Fibroblast of skin of scalp (primary cell): ENCODE data around the gene LCNL1.
"Not testable (repeated sequence)": the region's sequence is repeated elsewhere in the genome, so short reads cannot be mapped to it uniquely, and the experiment has no call there.

Source experiments
- DNase-seq: peaks from one replicate; pipeline ENCODE4 v3.0.0-alpha.2; 2013

The LCNL1 gene

DNA sequence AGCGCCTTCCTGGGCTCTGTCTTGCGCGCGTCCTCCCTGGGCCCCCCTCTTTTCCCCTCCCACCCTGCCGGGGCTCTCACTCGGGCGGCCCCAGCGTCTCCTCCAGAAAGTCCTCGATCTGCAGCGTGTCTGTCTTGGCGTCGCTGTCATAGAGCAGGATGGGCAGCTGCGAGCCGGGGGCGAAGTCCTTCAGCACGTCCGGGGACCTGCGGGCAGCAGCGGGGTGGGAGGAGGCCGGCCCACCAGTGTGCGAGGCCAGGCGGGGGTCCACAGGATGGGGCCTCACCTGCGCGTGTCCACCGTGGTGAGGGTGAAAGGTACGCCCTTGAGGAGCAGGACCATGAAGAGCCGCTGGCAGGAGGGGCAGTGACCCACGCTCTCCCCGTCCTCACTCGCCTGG is 12.6 kb downstream of the LCNL1 start:
- no peak for DNase-seq

DNA sequence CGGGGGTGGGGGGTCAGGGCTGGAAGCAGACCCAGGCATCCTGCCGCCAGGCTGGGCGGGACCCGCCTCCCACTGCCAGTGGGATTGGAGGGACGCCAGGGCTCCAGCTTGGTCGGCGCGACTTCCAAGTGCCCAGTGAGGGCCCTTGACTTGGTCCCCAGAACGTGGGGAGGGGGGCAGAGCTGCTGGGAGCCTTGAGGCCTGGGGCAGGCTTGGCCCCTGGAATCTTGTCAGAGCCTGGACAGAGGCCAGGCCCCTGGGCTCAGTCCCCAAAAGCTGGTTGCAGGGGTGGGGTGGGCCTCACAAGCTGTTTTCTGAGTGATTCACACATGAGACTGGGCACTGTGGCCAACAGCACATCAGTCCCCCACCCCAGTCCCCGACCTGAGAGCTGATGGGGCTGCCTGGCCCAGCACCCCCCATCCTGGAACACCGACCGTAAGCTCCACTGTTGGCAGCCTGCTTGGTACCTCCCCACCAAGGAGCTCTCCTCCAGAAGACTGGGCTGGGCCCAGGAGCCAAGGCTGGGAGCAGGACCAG is 13.0 kb downstream of the LCNL1 start:
- peak; percentile 55 for DNase-seq

DNA sequence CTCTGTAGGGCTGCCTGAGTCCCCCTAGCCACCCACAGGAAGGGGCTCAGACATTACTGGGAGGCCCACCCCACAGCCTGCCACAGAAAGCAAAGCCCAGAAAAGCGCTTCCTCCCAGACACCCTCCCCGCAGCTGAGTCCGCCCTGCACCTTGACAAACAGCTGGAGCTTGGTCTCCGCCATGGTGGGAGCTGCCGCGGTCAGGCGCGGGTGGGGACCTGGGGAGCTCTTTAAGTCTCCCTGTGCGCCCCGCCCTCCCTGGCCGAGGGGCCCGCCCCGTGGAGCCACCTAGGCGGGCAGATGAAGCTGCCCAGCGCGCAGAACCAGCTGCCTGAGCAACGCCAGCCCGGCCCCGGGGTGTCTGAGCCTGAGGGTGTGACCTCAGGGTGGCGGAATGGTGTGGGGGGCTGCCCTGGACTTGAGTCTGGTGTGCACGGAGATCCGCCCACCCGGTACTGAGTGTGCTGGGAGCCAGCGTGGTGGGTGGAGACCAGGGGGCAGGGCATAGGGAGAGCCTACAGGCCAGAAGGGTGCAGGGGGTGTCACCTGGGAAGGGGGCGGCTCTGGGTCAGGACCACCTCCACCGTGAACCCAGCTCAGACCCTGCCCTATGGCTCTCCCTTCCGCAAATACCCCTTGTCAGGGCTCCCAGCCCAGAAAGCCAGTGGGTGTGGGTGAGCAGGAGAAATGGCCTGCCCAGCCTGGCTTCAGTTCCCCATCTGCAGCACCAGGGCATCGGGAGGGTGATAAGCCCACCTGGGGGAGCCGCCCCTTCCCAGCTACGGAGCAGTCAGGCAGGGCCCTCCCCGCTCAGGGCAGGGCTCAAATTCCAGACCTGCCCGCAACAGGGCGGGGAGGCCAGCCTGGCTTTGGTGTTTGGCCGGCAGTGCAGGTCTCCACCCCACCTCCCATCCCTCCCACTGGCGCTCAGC is 13.8 kb downstream of the LCNL1 start, which contains the start of gene CLIC3:
Gene CLIC3, minus strand, starts transcription at position 208 of the 932 bp plus-strand sequence. Its CDS starts 25 bp downstream, at position 183.
- DNase-seq, result peak; percentile 15

DNA sequence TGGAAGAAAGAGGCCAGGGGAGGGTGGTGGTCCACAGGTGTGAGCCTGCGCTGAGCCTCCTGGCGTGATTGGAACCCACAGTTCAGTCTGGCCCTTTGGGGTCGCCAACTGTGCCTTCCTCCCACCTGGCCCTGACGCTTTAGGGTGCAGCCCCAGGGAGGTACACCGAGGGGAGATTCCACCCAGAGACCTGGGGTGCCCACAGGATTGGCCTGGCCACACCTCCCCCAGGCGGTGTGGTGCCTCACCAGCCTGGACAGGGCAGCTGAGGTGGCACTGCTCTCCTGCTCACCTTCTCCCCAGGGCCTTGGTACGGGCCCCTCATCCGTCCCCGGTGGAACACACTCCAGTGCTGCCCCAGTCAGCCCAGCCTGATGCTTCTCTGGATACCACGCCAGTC is 14.6 kb downstream of the LCNL1 start:
- DNase-seq, result no peak

DNA sequence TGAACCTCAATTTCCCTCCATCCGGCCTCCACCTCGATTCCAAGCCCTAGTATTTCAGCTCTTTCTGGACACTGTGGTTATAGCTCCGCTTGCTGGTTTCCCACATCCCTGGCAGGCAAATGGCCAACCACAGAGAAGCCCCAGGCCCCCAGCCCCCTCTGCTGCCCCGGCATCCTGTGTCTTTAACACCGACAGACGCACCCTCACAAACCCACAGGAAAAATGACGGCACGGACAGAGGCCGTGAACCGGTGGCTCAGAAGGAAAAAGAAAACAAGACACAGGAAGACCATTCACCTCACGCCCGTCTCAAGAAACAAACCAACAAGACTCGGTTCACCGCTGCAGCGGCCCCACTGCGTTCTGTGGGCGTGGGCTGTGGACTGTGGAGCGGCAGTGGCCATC is 15.0 kb downstream of the LCNL1 start:
- no peak for DNase-seq

DNA sequence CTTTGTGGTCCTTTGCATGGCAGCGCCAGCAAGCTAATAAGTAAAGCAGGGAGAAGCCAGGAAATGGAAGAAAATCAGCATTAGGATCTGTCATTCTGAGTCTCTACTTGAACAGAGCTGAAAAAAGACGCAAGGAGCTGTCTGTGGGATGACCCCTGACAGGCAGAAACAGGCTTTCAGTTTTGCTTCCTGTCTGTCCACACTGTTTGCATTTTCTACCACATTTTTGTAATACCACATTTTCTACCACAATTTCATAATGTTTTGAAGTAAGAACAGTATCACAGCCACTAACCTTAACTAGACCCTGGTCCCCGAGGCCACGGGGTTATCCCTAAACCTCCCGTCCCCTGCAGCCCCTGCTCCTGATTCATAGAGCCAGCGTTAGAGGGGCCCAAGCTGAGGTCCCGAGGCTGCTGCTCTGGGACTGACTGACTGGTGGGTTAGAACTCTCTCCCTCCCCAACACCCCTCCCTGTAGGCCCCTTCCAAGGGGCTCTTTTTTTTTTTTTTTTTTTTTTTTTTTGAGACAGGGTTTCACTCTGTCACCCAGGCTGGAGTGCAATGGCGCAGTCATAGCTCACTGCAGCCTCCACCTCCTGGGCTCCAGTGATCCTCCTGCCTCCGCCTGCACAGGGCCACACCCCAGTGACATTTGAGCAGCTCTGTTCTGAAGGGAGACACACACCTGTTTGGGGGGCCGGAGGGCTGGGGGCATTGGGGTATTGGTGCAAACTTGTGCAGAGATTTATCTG is 17.6 kb downstream of the LCNL1 start:
- peak; percentile 64 for DNase-seq

DNA sequence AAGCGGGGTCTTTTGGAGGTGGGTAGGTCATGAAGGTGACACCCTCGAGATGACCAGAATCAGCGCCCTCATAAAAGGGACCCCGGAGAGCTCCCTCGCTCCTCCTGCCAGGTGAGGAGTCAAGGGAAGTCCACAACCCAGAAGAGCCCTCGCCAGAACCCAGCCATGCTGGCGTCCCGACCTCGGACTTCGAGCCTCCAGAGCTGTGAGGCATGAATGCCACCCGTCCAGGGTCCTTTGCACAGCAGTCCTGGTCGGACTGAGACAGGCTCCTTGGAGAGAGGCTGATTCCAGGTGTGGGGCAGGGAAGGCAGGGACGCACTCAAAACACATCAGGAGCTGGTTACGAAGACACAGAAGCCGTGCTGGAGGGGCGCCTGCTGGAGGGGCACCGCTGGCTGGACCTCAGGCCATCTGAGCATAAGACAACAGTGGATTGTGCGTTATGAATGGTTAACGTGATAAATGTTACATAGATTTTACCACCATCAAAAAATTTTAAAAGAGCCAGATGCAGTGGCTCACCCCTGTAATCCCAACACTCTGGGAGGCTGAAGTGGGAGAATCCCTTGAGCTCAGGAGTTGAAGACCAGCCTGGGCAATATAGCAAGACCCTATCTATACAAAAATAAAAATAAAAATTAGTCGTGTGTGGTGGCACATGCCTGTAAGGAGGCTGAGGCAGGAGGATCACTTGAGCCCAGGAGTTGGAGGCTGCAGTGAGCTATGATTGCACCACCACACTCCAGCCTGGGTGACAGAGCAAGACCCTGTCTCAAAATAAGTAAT is 19.3 kb downstream of the LCNL1 start:
- DNase-seq, result no peak

DNA sequence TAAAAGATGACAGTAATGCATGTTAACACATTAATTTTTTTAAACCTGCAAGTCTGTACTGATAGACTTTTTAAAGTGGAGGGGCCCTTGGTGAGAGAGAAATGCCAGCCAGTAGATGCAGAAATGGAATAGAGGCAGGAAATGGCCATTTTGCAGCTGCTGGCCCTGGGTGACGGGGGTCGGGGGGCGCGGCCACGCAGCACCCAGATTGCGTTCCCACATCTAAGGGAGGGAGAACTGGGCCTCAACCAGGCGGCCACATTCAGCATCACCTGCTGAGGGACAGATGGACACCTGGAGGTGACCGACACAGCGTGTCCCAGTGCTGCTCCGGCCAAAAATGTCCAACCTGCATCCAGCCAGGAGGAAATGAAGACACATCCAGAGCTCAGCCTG is 19.9 kb downstream of the LCNL1 start:
- DNase-seq, result no peak

DNA sequence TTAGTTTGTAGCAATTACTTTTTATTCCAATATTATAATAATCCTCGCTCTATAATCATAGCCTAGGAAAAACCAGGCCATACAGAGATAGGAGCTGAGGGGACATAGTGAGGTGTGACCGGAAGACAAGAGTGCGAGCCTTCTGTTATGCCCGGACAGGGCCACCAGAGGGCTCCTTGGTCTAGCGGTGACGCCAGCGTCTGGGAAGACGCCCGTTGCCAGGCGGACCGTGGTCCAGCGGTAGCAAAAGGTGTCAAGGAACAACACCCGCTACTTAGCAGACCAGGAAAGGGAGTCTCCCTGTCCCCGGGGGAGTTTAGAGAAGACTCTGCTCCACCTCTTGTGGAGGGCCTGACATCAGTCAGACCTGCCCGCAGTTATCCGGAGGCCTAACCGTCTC is 21.5 kb downstream of the LCNL1 start:
- not testable (repeated sequence) for DNase-seq

DNA sequence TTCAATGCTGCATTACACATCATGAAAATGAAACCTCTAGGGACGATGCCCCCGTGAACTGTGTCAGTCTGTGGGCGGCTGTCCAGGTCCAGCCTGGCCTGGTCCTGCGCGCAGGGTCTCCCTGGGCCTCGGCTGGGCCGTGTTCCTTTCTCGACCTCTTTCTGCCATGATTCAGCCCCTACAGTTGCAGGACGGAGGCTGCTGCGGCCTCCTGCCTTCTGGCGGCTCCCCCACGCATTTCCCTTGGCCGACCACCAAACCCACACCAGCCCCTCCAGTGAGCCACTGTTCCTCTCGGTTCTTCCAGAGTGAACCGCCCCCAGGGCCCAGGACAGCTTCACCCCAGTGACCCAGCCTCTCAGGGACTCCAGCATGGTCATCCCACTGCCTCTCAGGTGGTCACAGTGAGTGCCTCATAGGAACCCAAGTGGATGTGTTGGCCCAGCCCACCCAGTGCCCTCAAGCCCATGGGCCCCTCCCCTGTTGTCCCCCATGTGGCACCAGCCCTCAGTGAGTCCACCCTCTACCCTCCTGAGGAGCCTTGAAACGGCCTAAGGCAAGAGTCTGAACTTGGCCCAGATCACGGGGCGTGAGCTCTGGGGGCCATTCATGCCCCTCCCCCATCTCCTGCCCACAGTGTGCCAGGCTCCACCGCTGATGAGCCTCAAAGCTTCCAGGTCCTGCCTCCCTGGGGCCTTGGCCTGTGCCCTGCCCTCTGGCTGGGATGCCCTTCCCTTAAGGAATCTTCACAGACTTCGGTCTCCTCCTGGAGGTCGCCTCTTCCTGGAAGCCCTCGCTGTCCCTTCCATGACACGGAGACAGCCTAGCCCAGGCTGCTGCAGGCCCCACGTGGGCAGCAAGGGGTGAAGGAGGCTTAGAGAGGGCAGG is 23.6 kb downstream of the LCNL1 start:
- DNase-seq, result no peak

DNA sequence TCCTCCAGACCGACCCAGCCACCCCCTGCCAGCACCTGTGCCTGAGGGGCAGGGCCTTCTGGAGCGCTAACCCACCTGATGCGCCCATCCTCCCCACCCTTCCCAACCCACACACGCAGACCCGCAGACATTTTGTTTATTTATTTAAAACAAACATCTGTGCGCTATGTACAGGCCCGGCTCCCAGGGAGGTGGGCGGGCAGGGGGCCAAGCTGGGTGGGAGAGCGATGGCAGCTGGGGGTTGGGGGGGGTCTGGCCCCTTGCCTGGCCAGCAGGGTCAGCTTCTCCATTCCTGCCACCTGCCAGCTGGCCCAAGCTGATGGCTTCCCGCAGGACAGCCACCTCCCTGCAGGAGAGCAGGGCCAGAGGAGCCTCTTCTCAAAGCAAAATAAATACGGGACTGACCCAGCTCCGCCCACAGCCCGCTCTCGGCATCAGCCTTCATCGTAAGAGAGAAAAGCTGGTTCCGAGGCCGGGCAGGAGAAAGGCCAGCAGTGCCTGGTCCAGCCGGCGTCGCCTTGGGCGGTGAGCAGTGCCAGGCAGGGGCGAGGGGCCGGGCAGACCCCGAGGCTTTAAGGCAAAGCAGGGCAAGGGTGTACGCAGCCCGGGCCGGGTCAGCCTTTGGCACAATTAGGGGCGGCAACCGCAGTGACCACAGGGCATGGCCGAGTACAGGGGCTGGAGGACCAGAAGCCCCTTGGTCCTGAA is 24.5 kb downstream of the LCNL1 start:
- no peak for DNase-seq

DNA sequence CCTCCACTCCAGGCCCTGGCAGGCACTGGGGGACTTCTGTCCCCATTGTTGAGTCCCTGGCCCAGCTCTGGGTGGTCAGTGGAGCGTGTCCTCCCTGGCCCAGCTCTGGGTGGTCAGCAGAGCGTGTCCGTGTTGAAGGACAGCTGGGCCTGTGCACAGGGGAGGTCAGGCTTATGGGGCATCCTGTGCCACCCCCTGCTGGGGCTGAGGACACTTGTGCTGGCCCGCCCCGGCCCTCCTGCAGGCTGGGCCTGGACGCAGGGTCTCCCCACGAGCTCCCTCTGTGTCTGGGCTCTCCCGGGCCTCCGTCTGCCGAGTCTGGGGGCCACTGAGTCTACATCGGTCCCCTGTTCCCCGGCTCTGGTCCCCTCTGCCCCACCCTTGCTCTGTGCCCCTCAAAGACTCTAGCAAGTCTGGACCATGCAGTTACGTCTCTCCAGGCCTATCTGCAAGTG is 25.1 kb downstream of the LCNL1 start:
- DNase-seq, result no peak

DNA sequence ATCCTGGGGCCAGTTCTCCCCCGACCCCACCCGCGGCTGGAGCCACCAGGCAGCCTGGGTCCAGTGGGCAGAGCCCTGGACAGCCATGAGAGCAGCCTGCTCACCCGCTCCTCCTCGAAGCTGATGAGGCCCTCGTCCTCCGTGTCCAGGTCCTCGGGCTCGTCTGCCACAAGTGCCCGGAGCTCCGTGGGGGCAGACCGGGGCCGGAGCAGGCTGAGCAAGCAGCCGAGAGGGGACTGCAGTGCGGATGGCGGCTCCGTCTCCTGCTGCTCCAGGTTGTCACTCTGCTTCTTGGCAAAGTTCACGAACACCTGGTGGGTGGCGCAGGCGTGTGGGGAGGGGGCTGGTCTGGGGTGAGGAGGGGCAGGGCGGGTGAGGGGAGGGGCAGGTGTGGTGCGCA is 25.5 kb downstream of the LCNL1 start:
- no peak for DNase-seq

DNA sequence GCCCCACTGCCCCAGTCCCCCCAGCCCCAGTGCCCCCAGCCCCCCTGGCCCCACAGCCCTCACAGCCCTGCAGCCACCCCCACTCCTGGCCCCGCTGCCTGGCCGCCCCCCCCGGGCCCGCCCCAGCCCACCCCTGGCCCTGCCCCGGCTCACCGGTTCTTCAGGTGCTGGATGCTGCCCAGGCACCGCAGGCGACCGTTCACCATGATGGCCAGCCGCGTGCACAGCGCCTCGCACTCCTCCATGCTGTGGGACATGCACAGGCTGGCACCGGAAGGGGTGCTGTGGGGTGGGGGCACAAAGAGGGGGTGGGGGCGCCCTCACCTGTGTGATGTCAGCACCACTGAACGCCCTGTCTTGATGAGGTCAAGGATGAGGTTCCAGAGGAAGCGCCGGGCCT is 26.4 kb downstream of the LCNL1 start:
- DNase-seq, result no peak

DNA sequence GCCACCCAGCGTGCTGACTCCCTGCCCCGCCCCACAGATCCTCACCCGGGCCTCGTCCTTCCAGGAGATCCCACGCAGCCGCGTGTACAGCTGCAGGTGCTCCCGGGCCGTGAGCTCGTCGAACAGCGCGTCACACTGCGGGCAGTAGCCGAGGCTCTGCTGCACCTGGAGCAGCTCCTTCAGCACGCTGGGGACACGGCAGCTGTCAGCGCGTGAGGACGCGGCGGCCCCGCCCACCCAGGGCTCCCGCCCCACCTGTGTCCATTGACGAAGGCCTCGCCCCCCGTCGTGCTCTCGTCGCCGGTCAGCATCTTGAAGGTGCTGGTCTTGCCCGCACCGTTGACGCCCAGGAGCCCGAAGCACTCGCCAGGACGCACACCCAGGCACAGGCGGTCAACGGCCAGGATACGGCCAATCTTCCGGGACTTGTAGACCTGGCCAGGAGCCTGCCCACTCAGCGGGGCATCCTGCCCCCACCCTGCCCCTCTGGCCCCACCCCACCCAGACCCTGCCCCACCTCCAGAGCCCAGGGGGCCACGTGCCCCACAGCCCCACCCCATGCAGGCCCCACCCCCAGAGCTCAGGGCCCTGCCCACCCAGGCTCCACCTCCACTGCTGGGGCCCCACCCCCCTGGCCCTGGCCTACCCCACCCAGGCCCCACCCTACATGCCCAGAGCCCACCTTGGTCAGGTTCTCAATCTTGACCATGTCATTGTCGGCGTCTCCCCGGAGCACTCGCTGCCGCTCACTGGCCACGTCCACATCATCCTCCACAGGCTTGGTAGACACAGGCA is 27.3 kb downstream of the LCNL1 start:
- no peak for DNase-seq

DNA sequence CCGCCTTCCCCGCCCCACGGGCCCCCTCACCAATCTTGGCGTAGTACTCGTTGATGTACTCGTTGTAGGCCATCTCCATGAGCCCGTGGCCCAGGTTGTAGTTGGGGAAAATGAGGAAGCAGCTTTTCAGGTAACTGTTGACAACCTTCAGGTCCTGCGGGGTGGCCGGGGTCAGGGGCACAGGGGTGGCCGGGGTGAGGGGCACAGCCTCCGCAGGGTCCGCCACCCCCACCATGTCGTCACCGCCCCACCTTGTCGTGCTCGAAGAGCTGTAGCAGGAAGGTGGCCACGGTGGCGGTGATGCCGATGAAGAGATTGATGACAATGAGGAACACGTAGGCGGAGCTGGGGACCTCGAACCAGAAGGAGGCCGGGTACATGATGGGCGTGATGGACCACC is 28.4 kb downstream of the LCNL1 start:
- DNase-seq, result no peak

DNA sequence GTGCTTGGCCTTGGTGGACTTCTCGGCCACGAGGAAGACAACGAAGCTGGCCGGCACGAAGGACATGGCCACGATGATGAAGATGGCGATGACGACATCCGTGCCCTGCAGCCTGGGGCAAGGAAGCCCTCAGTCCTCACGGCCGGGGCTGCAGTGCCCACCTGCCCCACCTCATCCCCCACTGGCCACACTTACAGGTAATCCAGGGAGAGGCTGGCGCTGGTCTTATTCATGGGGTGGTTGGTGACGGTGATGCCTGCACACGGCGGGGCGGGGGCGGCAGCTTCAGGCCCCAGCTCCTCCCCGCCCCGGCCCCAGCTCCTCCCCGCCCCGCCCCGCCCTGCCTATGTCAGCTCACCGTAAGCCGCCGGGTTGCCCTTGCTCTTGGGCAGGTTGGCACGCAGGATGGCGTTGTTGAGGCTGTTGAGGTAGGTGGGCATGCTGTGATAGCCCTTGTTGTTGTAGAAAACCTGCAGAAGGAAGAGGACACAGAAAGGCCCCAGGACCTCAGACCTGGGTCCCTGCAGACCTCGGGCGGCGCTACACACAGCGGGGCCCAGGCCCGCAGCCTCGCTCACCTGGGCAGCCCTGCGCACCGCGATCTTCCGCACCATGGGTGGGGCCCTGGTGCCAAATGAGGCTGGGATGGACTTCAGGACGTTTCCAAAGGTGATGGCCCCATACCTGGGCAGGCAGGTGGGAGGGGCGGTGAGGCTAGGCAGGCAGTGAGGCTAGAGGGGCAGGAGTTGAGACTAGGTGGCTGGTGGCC is 29.3 kb downstream of the LCNL1 start:
- no peak for DNase-seq

DNA sequence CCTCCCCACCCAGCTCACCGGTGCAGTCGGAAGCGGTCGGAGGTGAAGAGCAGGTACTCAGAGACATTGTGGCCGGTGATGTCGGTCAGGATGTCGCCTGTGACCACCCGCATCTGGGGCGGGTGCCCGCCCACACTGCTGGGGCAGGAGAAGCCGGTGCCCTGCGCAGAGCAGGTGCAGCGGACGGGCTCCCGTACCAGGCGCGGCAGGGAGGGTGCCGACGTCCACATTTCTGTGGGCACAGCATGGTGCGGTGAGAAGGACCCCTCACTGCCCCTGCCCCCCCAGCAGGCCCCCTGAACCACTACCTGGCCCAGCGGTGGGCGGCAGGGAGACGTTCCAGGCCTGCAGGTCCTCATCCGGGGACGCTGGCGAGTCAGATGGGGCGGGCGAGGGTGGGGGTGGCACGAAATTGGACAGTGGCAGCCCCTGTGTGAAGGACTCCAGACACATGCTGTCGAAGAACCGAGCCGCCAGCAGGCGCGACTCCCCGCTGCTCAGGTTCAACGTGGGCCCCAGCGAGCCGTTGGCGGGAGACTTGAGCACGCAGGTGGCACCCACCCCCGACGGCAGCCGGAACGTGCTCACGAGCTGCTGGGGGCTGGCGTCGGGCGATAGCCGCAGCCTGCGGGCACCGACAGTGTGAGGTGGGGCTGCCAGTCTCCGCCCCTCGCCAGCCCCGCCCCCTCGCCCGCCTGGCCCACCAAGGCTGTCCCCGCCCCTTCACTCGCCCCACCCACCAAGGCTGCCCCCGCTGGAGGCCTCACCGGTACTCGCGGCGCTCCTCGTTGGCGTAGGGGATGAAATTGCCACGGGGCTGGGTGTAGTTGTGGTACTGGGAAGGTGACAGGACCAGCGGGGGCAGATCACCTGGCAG is 30.1 kb downstream of the LCNL1 start:
- DNase-seq, result no peak
